ENCODE data around the gene FILIP1. TPM values are rescaled to one million over a fixed set of nuclear protein-coding genes. Genes with fewer than 3 reads are reported as not detected.

Gene FILIP1, protein sequence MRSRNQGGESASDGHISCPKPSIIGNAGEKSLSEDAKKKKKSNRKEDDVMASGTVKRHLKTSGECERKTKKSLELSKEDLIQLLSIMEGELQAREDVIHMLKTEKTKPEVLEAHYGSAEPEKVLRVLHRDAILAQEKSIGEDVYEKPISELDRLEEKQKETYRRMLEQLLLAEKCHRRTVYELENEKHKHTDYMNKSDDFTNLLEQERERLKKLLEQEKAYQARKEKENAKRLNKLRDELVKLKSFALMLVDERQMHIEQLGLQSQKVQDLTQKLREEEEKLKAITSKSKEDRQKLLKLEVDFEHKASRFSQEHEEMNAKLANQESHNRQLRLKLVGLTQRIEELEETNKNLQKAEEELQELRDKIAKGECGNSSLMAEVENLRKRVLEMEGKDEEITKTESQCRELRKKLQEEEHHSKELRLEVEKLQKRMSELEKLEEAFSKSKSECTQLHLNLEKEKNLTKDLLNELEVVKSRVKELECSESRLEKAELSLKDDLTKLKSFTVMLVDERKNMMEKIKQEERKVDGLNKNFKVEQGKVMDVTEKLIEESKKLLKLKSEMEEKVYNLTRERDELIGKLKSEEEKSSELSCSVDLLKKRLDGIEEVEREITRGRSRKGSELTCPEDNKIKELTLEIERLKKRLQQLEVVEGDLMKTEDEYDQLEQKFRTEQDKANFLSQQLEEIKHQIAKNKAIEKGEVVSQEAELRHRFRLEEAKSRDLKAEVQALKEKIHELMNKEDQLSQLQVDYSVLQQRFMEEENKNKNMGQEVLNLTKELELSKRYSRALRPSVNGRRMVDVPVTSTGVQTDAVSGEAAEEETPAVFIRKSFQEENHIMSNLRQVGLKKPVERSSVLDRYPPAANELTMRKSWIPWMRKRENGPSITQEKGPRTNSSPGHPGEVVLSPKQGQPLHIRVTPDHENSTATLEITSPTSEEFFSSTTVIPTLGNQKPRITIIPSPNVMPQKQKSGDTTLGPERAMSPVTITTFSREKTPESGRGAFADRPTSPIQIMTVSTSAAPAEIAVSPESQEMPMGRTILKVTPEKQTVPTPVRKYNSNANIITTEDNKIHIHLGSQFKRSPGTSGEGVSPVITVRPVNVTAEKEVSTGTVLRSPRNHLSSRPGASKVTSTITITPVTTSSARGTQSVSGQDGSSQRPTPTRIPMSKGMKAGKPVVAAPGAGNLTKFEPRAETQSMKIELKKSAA (N-terminal part only)
- total RNA-seq (2014; rRNA removed; shearing (Covaris generic)) (not detected in 2 replicates), total RNA-seq (2022) (not detected in 2 replicates), Bru-seq, nascent RNA (percentile 12 among the genes with signal in this experiment), BruChase-seq, experiment 1, labeled RNA remaining after a 6-hour chase (percentile 9 among the genes with signal in this experiment), BruChase-seq, experiment 2, labeled RNA remaining after a 2-hour chase (percentile 11 among the genes with signal in this experiment)
- long read RNA-seq, partial matches to known transcripts = 0 of 15 reads
- long read RNA-seq, other reads (novel, unspliced or antisense) = 15 of 15 reads

DNA sequence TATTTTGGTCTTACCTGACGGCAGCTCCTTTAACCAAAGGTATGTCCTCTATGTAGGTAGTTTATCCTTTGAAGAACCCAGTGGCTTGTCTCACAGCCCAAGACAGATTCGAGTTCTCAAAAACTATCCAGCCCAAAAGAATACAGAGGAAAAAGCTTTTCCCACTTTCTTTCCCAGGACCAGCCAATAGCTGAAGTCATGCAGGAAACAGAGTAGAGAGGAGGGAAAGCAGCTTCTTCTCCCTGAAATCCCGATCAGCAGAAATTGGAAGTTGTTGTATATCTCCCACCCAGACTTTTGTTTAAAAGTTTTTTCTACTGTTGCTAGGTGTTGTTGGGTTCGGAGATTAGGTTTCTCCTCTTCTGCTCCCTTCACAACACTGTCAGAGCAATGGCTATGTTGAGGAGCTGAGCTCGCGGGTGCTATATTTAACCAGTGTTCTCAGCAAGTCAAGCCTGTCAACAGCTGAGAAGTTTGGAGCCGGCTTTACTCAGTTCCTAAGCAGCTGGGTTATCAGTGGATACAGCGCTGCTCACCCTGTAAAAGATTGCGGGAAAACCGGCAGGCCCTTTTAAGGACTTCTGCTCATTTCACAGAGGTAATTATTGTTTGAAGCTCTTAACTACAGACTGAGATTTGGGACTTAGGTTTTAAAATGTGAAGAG lies at the start of gene FILIP1:
Gene FILIP1 (minus strand): TSS at position 401 of the 665 bp plus-strand sequence. CDS start 78,828 bp downstream, outside the sequence.
- H3K9me2 ChIP-seq (ENCODE audit: insufficient read depth, low read length) = no peaks in the 10 kb centered on the region
- TF ChIP-seq EZH2phosphoT487 (IDR thresholded peaks at IDR 0.05; ENCODE audit: borderline replicate concordance, low read depth, low read length) = no peak
- TF ChIP-seq, protein P1, sequence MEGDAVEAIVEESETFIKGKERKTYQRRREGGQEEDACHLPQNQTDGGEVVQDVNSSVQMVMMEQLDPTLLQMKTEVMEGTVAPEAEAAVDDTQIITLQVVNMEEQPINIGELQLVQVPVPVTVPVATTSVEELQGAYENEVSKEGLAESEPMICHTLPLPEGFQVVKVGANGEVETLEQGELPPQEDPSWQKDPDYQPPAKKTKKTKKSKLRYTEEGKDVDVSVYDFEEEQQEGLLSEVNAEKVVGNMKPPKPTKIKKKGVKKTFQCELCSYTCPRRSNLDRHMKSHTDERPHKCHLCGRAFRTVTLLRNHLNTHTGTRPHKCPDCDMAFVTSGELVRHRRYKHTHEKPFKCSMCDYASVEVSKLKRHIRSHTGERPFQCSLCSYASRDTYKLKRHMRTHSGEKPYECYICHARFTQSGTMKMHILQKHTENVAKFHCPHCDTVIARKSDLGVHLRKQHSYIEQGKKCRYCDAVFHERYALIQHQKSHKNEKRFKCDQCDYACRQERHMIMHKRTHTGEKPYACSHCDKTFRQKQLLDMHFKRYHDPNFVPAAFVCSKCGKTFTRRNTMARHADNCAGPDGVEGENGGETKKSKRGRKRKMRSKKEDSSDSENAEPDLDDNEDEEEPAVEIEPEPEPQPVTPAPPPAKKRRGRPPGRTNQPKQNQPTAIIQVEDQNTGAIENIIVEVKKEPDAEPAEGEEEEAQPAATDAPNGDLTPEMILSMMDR (conservative IDR thresholded peaks at IDR 0.05; ENCODE audit: low read length) = no peak
- no peak within 1 kb of the TSS for H3K4me3 ChIP-seq (ENCODE audit: low read depth, low read length, poor library complexity, severe bottlenecking)
- ChIA-PET POLR2A (interaction anchor here (0.8 to 1.9 kb wide), 2 partner anchors 12 to 65 kb away, joined by 3 to 5 read pairs; no protein-coding TSS in a partner anchor), CTCF (ENCODE audit: unreplicated experiment) (no interaction called here)
- no peaks in the 10 kb centered on the region for H3K9me3 ChIP-seq (ENCODE audit: low read length)
- intact Hi-C loops (cut with micrococcal nuclease; ENCODE audit: unreplicated experiment) = no loop called here
- H3K4me2 ChIP-seq (ENCODE audit: low read length) = no peak within 1 kb of the TSS
- H3K36me3 ChIP-seq (ENCODE audit: insufficient read depth, low read length) = no peaks in the 10 kb centered on the region
- BruUV-seq (replicated peaks) = no TSS peak
- H3K4me1 ChIP-seq (ENCODE audit: insufficient read depth, low read length, poor library complexity, severe bottlenecking) = no peaks in the 10 kb centered on the region
- no peak for DNase-seq (ENCODE audit: low spot score)
- no peaks in the 10 kb centered on the region for H3K79me2 ChIP-seq (ENCODE audit: insufficient read depth, low read depth, low read length)
- no peak within 1 kb of the TSS for H2AFZ ChIP-seq (ENCODE audit: low read length)
- no peaks in the 10 kb centered on the region for H4K20me1 ChIP-seq (ENCODE audit: insufficient read depth, low read length)
- H3K27ac ChIP-seq (ENCODE audit: low read depth, low read length, poor library complexity, severe bottlenecking) = no peak within 1 kb of the TSS

DNA sequence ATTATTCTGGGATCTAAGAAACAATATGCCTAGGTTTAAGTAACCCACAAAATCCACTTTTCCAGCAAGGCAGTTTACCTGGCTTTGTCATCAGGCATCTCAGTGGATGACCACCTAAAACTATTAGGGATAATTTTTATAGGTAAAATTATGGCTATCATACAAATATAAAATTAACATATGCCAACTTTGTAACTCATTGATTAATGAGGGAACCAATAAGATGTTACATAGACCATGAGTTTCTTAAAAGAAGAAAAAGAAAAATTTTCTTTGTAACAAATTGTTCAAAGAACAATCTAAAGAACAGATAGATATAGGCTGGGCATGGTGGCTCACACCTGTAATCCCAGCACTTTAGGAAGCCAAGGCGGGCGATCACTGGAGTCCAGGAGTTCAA lies 49.7 kb upstream of the FILIP1 start:
- Histone ChIP-seq H3K27ac (ENCODE audit: low read depth, low read length, poor library complexity, severe bottlenecking) (no peak overlapping the region), H2AFZ (ENCODE audit: low read length) (no peak overlapping the region), H3K4me3 (ENCODE audit: low read depth, low read length, poor library complexity, severe bottlenecking) (no peak overlapping the region), H3K9me2 (ENCODE audit: insufficient read depth, low read length) (no peaks in the 10 kb centered on the region), H3K4me1 (ENCODE audit: insufficient read depth, low read length, poor library complexity, severe bottlenecking) (no peaks in the 10 kb centered on the region), H4K20me1 (ENCODE audit: insufficient read depth, low read length) (0 out of 2 replicates have a peak, but pooled peaks cover 4% of the 10 kb centered on the region), H3K36me3 (ENCODE audit: insufficient read depth, low read length) (no peaks in the 10 kb centered on the region), H3K9me3 (ENCODE audit: low read length) (no peaks in the 10 kb centered on the region), H3K4me2 (ENCODE audit: low read length) (no peak overlapping the region), H3K79me2 (ENCODE audit: insufficient read depth, low read depth, low read length) (no peaks in the 10 kb centered on the region)
- no peak for DNase-seq (ENCODE audit: low spot score)
- TF ChIP-seq, protein P1 (conservative IDR thresholded peaks at IDR 0.05; ENCODE audit: low read length) = no peak
- no peak for TF ChIP-seq EZH2phosphoT487 (IDR thresholded peaks at IDR 0.05; ENCODE audit: borderline replicate concordance, low read depth, low read length)
- ChIA-PET POLR2A (interaction anchor here (0.7 kb wide), 1 partner anchor 970 kb away, joined by 3 read pairs; no protein-coding TSS in a partner anchor), CTCF (ENCODE audit: unreplicated experiment) (no interaction called here)
- no TSS peak for BruUV-seq (replicated peaks)
- intact Hi-C loops (cut with micrococcal nuclease; ENCODE audit: unreplicated experiment) = no loop called here

Data from OCI-LY7 (cell line).